HEK293 (cell line): Measurements from ENCODE around the gene GSTM4.

ENCODE experiments used
- KLF9 ChIP-seq: fragments of 450-650 bp; formaldehyde crosslinking; IDR thresholded peaks from 2 replicates; pipeline ENCODE4 v1.5.1; 2016; ENCODE audit warnings: missing biosample characterization, missing genetic modification characterization, low read depth
- MYNN ChIP-seq: fragments of 450-650 bp; formaldehyde crosslinking; IDR thresholded peaks from 2 replicates; pipeline ENCODE4 v1.5.1; 2016; ENCODE audit warnings: missing biosample characterization, missing genetic modification characterization, borderline replicate concordance
- OVOL3 ChIP-seq: fragments of 450-650 bp; formaldehyde crosslinking; IDR thresholded peaks from 2 replicates; pipeline ENCODE4 v1.5.1; 2016; ENCODE audit warnings: missing biosample characterization, missing genetic modification characterization
- REST ChIP-seq: fragments of 450-650 bp; formaldehyde crosslinking; IDR thresholded peaks from 2 replicates; pipeline ENCODE4 v1.5.1; 2016; ENCODE audit warnings: missing biosample characterization, missing genetic modification characterization
- TSHZ1 ChIP-seq: fragments of 450-650 bp; formaldehyde crosslinking; IDR thresholded peaks from 2 replicates; pipeline ENCODE4 v1.5.1; 2016; ENCODE audit warnings: missing biosample characterization, missing genetic modification characterization, borderline replicate concordance
- ZFHX2 ChIP-seq: fragments of 450-650 bp; formaldehyde crosslinking; conservative IDR thresholded peaks from 2 replicates; pipeline ENCODE4 v1.5.1; 2016; ENCODE audit warnings: missing biosample characterization, missing genetic modification characterization
- ZNF121 ChIP-seq: fragments of 450-650 bp; formaldehyde crosslinking; IDR thresholded peaks from 2 replicates; pipeline ENCODE4 v1.5.1; 2016; ENCODE audit warnings: missing biosample characterization, missing genetic modification characterization
- ZNF133 ChIP-seq: fragments of 450-650 bp; formaldehyde crosslinking; IDR thresholded peaks from 2 replicates; pipeline ENCODE4 v1.5.1; 2016; ENCODE audit warnings: missing biosample characterization, missing genetic modification characterization
- ZNF146 ChIP-seq: fragments of 450-650 bp; formaldehyde crosslinking; IDR thresholded peaks from 2 replicates; pipeline ENCODE4 v1.5.1; 2016; ENCODE audit warnings: missing biosample characterization, missing genetic modification characterization
- ZNF155 ChIP-seq: fragments of 450-650 bp; formaldehyde crosslinking; IDR thresholded peaks from 2 replicates; pipeline ENCODE4 v1.5.1; 2016; ENCODE audit warnings: missing biosample characterization, missing genetic modification characterization
- ZNF175 ChIP-seq: fragments of 450-650 bp; formaldehyde crosslinking; IDR thresholded peaks from 2 replicates; pipeline ENCODE4 v1.5.1; 2016; ENCODE audit warnings: missing biosample characterization, missing genetic modification characterization
- ZNF211 ChIP-seq: fragments of 450-650 bp; formaldehyde crosslinking; IDR thresholded peaks from 2 replicates; pipeline ENCODE4 v1.5.1; 2016; ENCODE audit warnings: low read depth, missing biosample characterization, missing genetic modification characterization
- ZNF24 ChIP-seq: fragments of 450-650 bp; formaldehyde crosslinking; IDR thresholded peaks from 2 replicates; pipeline ENCODE4 v1.5.1; 2016; ENCODE audit warnings: missing biosample characterization, missing genetic modification characterization
- ZNF394 ChIP-seq: fragments of 450-650 bp; formaldehyde crosslinking; IDR thresholded peaks from 2 replicates; pipeline ENCODE4 v1.5.1; 2016; ENCODE audit warnings: missing biosample characterization, missing genetic modification characterization, mild to moderate bottlenecking, moderate library complexity, borderline replicate concordance
- ZNF404 ChIP-seq: fragments of 450-650 bp; formaldehyde crosslinking; IDR thresholded peaks from 2 replicates; pipeline ENCODE4 v1.5.1; 2017; ENCODE audit warnings: missing biosample characterization, missing genetic modification characterization
- ZNF433 ChIP-seq: fragments of 450-650 bp; formaldehyde crosslinking; IDR thresholded peaks from 2 replicates; pipeline ENCODE4 v1.5.1; 2016; ENCODE audit warnings: missing biosample characterization, missing genetic modification characterization, low read depth
- ZNF518A ChIP-seq: fragments of 450-650 bp; formaldehyde crosslinking; conservative IDR thresholded peaks from 2 replicates; pipeline ENCODE4 v1.5.1; 2016; ENCODE audit warnings: low read depth, missing biosample characterization, missing genetic modification characterization
- ZNF521 ChIP-seq: fragments of 450-650 bp; formaldehyde crosslinking; IDR thresholded peaks from 2 replicates; pipeline ENCODE4 v1.5.1; 2017; ENCODE audit warnings: missing biosample characterization, mild to moderate bottlenecking, missing genetic modification characterization
- ZNF701 ChIP-seq: fragments of 450-650 bp; formaldehyde crosslinking; IDR thresholded peaks from 2 replicates; pipeline ENCODE4 v1.5.1; 2016; ENCODE audit warnings: missing biosample characterization, missing genetic modification characterization
- ZNF707 ChIP-seq: fragments of 450-650 bp; formaldehyde crosslinking; IDR thresholded peaks from 2 replicates; pipeline ENCODE4 v1.5.1; 2016; ENCODE audit warnings: missing biosample characterization, missing genetic modification characterization
- ZSCAN30 ChIP-seq: fragments of 450-650 bp; IDR thresholded peaks from 2 replicates; pipeline ENCODE4 v1.5.1; 2018; ENCODE audit warnings: missing biosample characterization, mild to moderate bottlenecking, missing genetic modification characterization, moderate library complexity
- TF ChIP-seq, protein P1 (sequence below): fragments of 450-650 bp; formaldehyde crosslinking; IDR thresholded peaks from 2 replicates; pipeline ENCODE4 v1.5.1; 2016; ENCODE audit warnings: missing biosample characterization, missing genetic modification characterization
- TF ChIP-seq, protein P2 (sequence below): fragments of 450-650 bp; formaldehyde crosslinking; IDR thresholded peaks from 2 replicates; pipeline ENCODE4 v1.5.1; 2016; ENCODE audit warnings: missing biosample characterization, missing genetic modification characterization
- TF ChIP-seq, protein P3 (sequence below): fragments of 450-650 bp; formaldehyde crosslinking; IDR thresholded peaks from 2 replicates; pipeline ENCODE4 v1.5.1; 2016; ENCODE audit warnings: missing biosample characterization, missing genetic modification characterization

GSTM4 gene

DNA sequence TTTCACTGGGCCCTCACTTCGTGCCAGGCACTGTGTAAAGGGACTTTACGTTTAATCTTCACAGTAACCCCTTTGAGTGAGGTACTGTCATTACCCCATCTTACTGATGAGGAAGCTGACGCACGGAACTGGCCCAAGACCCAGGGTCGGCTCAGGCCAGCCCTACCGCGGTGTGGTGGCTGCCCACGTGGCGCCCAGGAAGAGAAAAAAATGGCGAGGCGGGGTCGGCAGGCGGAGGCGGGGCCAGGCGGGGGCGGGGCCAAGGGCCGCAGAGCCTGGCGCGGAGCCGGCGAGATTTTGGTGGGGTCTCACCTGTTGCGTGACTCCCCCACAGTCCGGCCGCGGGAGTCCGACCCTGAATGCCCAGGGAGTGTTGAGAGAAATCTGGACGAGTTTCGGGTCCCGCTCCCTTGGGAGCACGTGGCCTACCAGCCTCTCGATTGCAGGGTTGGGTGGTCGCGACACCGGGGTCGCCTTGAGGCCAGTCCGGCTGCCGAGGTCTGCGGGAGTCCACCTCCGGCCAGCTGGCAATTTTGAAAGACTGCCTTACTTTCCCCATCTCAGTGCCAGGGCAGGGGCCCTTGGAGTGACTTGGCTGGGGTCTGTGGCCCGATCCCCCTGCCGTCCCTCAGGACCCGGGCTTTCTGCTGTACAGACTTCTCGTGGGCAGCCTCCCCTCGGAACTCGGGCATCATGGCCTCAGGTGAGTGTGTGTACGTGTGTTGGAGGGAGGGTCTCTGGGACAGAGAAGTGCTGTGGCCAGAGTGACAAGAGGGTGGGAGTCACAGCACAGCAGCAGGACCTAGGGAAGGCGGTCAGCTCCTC, 36.1 kb upstream of the GSTM4 start, which contains the start of the genes AMPD2 and GNAT2 (continued):
- TF ChIP-seq REST (tag by site-specific recombination) = no peak
- TF ChIP-seq, protein P1, sequence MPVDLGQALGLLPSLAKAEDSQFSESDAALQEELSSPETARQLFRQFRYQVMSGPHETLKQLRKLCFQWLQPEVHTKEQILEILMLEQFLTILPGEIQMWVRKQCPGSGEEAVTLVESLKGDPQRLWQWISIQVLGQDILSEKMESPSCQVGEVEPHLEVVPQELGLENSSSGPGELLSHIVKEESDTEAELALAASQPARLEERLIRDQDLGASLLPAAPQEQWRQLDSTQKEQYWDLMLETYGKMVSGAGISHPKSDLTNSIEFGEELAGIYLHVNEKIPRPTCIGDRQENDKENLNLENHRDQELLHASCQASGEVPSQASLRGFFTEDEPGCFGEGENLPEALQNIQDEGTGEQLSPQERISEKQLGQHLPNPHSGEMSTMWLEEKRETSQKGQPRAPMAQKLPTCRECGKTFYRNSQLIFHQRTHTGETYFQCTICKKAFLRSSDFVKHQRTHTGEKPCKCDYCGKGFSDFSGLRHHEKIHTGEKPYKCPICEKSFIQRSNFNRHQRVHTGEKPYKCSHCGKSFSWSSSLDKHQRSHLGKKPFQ = no peak
- no peak for TF ChIP-seq ZNF146
- no peak for TF ChIP-seq ZNF707 (tag by site-specific recombination)
- TF ChIP-seq ZNF394 = no peak
- TF ChIP-seq ZFHX2 (tag by site-specific recombination) = no peak; the same call in none of the 2 replicates
- no peak for TF ChIP-seq ZNF155 (tag by site-specific recombination)
- TF ChIP-seq ZSCAN30 (tag by site-specific recombination) = peak; percentile 70; the same call in 1 of the 2 replicates
- no peak; the same call in 1 of the 2 replicates for TF ChIP-seq ZNF518A (tag by site-specific recombination)
- no peak for TF ChIP-seq MYNN (tag by site-specific recombination)
- no peak for TF ChIP-seq TSHZ1 (tag by site-specific recombination)
- no peak for TF ChIP-seq ZNF211 (tag by site-specific recombination)
- TF ChIP-seq, protein P2, sequence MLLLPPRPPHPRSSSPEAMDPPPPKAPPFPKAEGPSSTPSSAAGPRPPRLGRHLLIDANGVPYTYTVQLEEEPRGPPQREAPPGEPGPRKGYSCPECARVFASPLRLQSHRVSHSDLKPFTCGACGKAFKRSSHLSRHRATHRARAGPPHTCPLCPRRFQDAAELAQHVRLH (tag by site-specific recombination) = no peak
- TF ChIP-seq ZNF701 (tag by site-specific recombination) = no peak
- no peak for TF ChIP-seq ZNF24
- TF ChIP-seq ZNF175 (tag by site-specific recombination) = no peak
- no peak for TF ChIP-seq ZNF121 (tag by site-specific recombination)
- no peak for TF ChIP-seq ZNF404 (tag by site-specific recombination)
- peak; percentile 90 for TF ChIP-seq KLF9
- TF ChIP-seq ZNF433 (tag by site-specific recombination) = no peak
- TF ChIP-seq, protein P3, sequence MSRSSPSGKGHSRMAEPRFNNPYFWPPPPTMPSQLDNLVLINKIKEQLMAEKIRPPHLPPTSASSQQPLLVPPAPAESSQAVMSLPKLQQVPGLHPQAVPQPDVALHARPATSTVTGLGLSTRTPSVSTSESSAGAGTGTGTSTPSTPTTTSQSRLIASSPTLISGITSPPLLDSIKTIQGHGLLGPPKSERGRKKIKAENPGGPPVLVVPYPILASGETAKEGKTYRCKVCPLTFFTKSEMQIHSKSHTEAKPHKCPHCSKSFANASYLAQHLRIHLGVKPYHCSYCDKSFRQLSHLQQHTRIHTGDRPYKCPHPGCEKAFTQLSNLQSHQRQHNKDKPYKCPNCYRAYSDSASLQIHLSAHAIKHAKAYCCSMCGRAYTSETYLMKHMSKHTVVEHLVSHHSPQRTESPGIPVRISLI = peak; percentile 93
- no peak for TF ChIP-seq ZNF521 (tag by site-specific recombination)
- TF ChIP-seq ZNF133 = no peak
- no peak for TF ChIP-seq OVOL3 (tag by site-specific recombination)
